SU-DHL-6 (cell line): ENCODE results near the gene M1AP.

Source experiments
- H2AFZ ChIP-seq: fragments of 200-600 bp; sonication (generic); 2 replicates; pipeline ENCODE4 v1.6.1; 2014; ENCODE audit warnings: low read depth, mild to moderate bottlenecking, moderate library complexity, mixed read lengths, antibody characterized with exemption, low read length; ENCODE audit not compliant: severe bottlenecking
- H3F3A ChIP-seq: fragments of 200-600 bp; shearing (Covaris generic); 2 replicates; pipeline ENCODE4 v1.6.0; 2016; ENCODE audit warnings: antibody characterized with exemption, mild to moderate bottlenecking; ENCODE audit not compliant: insufficient read depth
- H3K27ac ChIP-seq: fragments of 200-600 bp; sonication (generic); 2 replicates; pipeline ENCODE4 v1.5.1; 2016; ENCODE audit warnings: low read depth, mild to moderate bottlenecking, low read length, moderate library complexity, mixed read lengths
- H3K27me3 ChIP-seq: fragments of 200-600 bp; sonication (generic), shearing (Covaris generic); 2 replicates; pipeline ENCODE4 v1.6.0; 2014; ENCODE audit warnings: mild to moderate bottlenecking, low read length
- H3K36me3 ChIP-seq: fragments of 200-600 bp; sonication (generic); 2 replicates; pipeline ENCODE4 v1.6.1; 2014; ENCODE audit warnings: mild to moderate bottlenecking, low read length, mixed read lengths
- H3K4me2 ChIP-seq: fragments of 300-600, 200-600 bp; shearing (Covaris generic), sonication (generic); 2 replicates; pipeline ENCODE4 v1.6.0; 2014; ENCODE audit warnings: low read length, low read depth, mild to moderate bottlenecking; ENCODE audit not compliant: poor library complexity, severe bottlenecking
- H3K4me3 ChIP-seq: fragments of 200-600 bp; sonication (generic); 2 replicates; pipeline ENCODE4 v1.5.1; 2014; ENCODE audit warnings: antibody characterized with exemption, low read length, mild to moderate bottlenecking, mixed read lengths; ENCODE audit not compliant: insufficient read depth, poor library complexity, severe bottlenecking
- H3K79me2 ChIP-seq: fragments of 200-600 bp; sonication (generic); 2 replicates; pipeline ENCODE4 v1.6.1; 2014; ENCODE audit warnings: mild to moderate bottlenecking, low read length, moderate library complexity; ENCODE audit not compliant: insufficient read depth
- H3K9ac ChIP-seq: fragments of 200-600 bp; sonication (generic); 2 replicates; pipeline ENCODE4 v1.7.0; 2014; ENCODE audit warnings: mild to moderate bottlenecking, low read length
- H3K9me2 ChIP-seq: fragments of 200-600 bp; sonication (generic); replicated peaks from 2 replicates; pipeline ENCODE4 v1.6.1; 2014; ENCODE audit warnings: low read length; ENCODE audit not compliant: insufficient read depth
- H3K9me3 ChIP-seq: fragments of 200-600 bp; sonication (generic); 2 replicates; pipeline ENCODE4 v1.6.1; 2014; ENCODE audit warnings: low read length, mixed read lengths; ENCODE audit not compliant: insufficient read depth
- H4K20me1 ChIP-seq: fragments of 200-600 bp; sonication (generic); 2 replicates; pipeline ENCODE4 v1.6.1; 2014; ENCODE audit warnings: low read depth, mild to moderate bottlenecking, antibody characterized with exemption, low read length, moderate library complexity, mixed read lengths
- CTCF ChIP-seq: fragments of 200-600 bp; sonication (generic); IDR thresholded peaks from one replicate; pipeline ENCODE4 v1.5.1; 2017; ENCODE audit warnings: antibody characterized with exemption, mild to moderate bottlenecking, low read length, moderate library complexity; ENCODE audit not compliant: insufficient read depth, poor library complexity, severe bottlenecking
- EZH2phosphoT487 ChIP-seq: fragments of 200-600 bp; sonication (generic), shearing (Covaris generic); conservative IDR thresholded peaks from 2 replicates; pipeline ENCODE4 v1.6.1; 2018; ENCODE audit warnings: mild to moderate bottlenecking, antibody characterized with exemption, low read length, moderate library complexity, mixed read lengths

Gene M1AP

GRCh38 chr2:74552914-74553811, 95.0 kb downstream of the M1AP start:
- TF ChIP-seq EZH2phosphoT487 (no peak), CTCF (no peak)
- H3K27me3 ChIP-seq, result no peaks in the 10 kb centered on the region
- no peaks in the 10 kb centered on the region for H3K9me2 ChIP-seq
- no peaks in the 10 kb centered on the region for H4K20me1 ChIP-seq
- no peaks in the 10 kb centered on the region for H3K9me3 ChIP-seq
- H3K4me3 ChIP-seq, result no peak overlapping the region
- H3K9ac ChIP-seq, result no peak overlapping the region
- no peaks in the 10 kb centered on the region for H3F3A ChIP-seq
- H2AFZ ChIP-seq, result no peak overlapping the region
- H3K27ac ChIP-seq, result no peak overlapping the region
- H3K4me2 ChIP-seq, result no peak overlapping the region
- no peaks in the 10 kb centered on the region for H3K79me2 ChIP-seq
- H3K36me3 ChIP-seq, result no peaks in the 10 kb centered on the region

GRCh38 chr2:74551942-74552913, 95.9 kb downstream of the M1AP start:
- H3K79me2 ChIP-seq, result no peaks in the 10 kb centered on the region
- H3K9me2 ChIP-seq, result no peaks in the 10 kb centered on the region
- no peak overlapping the region for H3K4me2 ChIP-seq
- no peaks in the 10 kb centered on the region for H3K9me3 ChIP-seq
- H3K9ac ChIP-seq, result no peak overlapping the region
- TF ChIP-seq EZH2phosphoT487 (no peak), CTCF (no peak)
- H3K4me3 ChIP-seq, result no peak overlapping the region
- no peak overlapping the region for H2AFZ ChIP-seq
- no peaks in the 10 kb centered on the region for H3F3A ChIP-seq
- H3K27ac ChIP-seq, result no peak overlapping the region
- H4K20me1 ChIP-seq, result no peaks in the 10 kb centered on the region
- no peaks in the 10 kb centered on the region for H3K27me3 ChIP-seq
- no peaks in the 10 kb centered on the region for H3K36me3 ChIP-seq

- Histone ChIP-seq H3K36me3 (no peaks in the 10 kb centered on the region), H4K20me1 (no peaks in the 10 kb centered on the region), H3K9me2 (no peaks in the 10 kb centered on the region), H3K27me3 (no peaks in the 10 kb centered on the region), H2AFZ (no peak overlapping the region), H3K9me3 (no peaks in the 10 kb centered on the region), H3K9ac (no peak overlapping the region), H3F3A (no peaks in the 10 kb centered on the region), H3K4me3 (no peak overlapping the region), H3K79me2 (no peaks in the 10 kb centered on the region), H3K27ac (no peak overlapping the region), H3K4me2 (no peak overlapping the region)
- no peak for TF ChIP-seq EZH2phosphoT487
- no peak for TF ChIP-seq CTCF
These were observed 96.6 kb downstream of the M1AP start for GRCh38 chr2:74551530-74551929.
